ENCODE results near the gene SREK1IP1.

The SREK1IP1 gene

GRCh38 chr5:64768358-64769312 is at the start of gene SREK1IP1, which contains the start of gene CWC27:
SREK1IP1 (minus strand) TSS chr5:64768691; CDS start chr5:64768517, 174 bp downstream.
CWC27 (plus strand) TSS chr5:64768930; CDS start chr5:64769147, 217 bp downstream.
- peak; percentile 91 for DNase-seq

GRCh38 chr5:64818245-64818644 is 49.8 kb upstream of the SREK1IP1 start:
- DNase-seq = no peak

- DNase-seq = no peak
These were observed 45.6 kb upstream of the SREK1IP1 start for GRCh38 chr5:64814073-64814472.

GRCh38 chr5:64811050-64811640 is 42.7 kb upstream of the SREK1IP1 start:
- DNase-seq = no peak

GRCh38 chr5:64807520-64807919 is 39.0 kb upstream of the SREK1IP1 start:
- DNase-seq = no peak

- no peak for DNase-seq
These were observed 38.0 kb upstream of the SREK1IP1 start for GRCh38 chr5:64806537-64806936.

GRCh38 chr5:64800926-64801325 is 32.4 kb upstream of the SREK1IP1 start:
- no peak for DNase-seq

- no peak for DNase-seq
These were observed 27.8 kb upstream of the SREK1IP1 start for GRCh38 chr5:64796301-64796700.

GRCh38 chr5:64794053-64794770 is 25.7 kb upstream of the SREK1IP1 start:
- no peak for DNase-seq

GRCh38 chr5:64792469-64792868 is 24.0 kb upstream of the SREK1IP1 start:
- no peak for DNase-seq

- DNase-seq = no peak
These were observed 21.7 kb upstream of the SREK1IP1 start for GRCh38 chr5:64790210-64790609.

GRCh38 chr5:64789457-64789856 is 21.0 kb upstream of the SREK1IP1 start:
- no peak for DNase-seq

- no peak for DNase-seq
These were observed 19.7 kb upstream of the SREK1IP1 start for GRCh38 chr5:64788156-64788555.

GRCh38 chr5:64786372-64786771 is 17.9 kb upstream of the SREK1IP1 start:
- no peak for DNase-seq

- DNase-seq = peak; percentile 77
These were observed 16.0 kb upstream of the SREK1IP1 start for GRCh38 chr5:64784451-64785025.

- no peak for DNase-seq
These were observed 6.8 kb upstream of the SREK1IP1 start for GRCh38 chr5:64775291-64775690.

GRCh38 chr5:64773533-64773932 is 5.0 kb upstream of the SREK1IP1 start:
- no peak for DNase-seq

GRCh38 chr5:64771736-64772135 is 3.2 kb upstream of the SREK1IP1 start:
- no peak for DNase-seq

GRCh38 chr5:64769855-64770254 is 1.4 kb upstream of the SREK1IP1 start:
- no peak for DNase-seq

GRCh38 chr5:64767959-64768357 is 533 bp downstream of the SREK1IP1 start:
- peak; percentile 66 for DNase-seq

- DNase-seq = no peak
These were observed 1.6 kb downstream of the SREK1IP1 start for GRCh38 chr5:64766941-64767340.

GRCh38 chr5:64765804-64766504 is 2.5 kb downstream of the SREK1IP1 start:
- DNase-seq = no peak
